Smooth muscle cell (in vitro differentiated cells): ENCODE data around the gene P2RX1. TPM values are rescaled to one million over a fixed set of nuclear protein-coding genes. Genes with fewer than 3 reads are reported as not detected.

Experiments
- DNase-seq: peaks from one replicate; lab custom pipeline; 2025; ENCODE audit not compliant: unreplicated experiment; lab: John Stamatoyannopoulos, UW
- H2AFZ ChIP-seq: fragments of 200-600 bp; sonication (generic); 2 replicates; pipeline ENCODE4 v1.6.0; 2016; ENCODE audit warnings: antibody characterized with exemption, low read depth, mild to moderate bottlenecking
- H3F3A ChIP-seq: fragments of 200-600 bp; sonication (generic); 2 replicates; pipeline ENCODE4 v1.6.0; 2017; ENCODE audit warnings: antibody characterized with exemption, low read depth
- H3K27ac ChIP-seq: fragments of 200-600 bp; sonication (generic); 2 replicates; pipeline ENCODE4 v1.5.1; 2016; ENCODE audit warnings: low read depth, mild to moderate bottlenecking
- H3K27me3 ChIP-seq: fragments of 200-600 bp; sonication (generic); 2 replicates; pipeline ENCODE4 v1.6.1; 2016; ENCODE audit warnings: low read depth, mild to moderate bottlenecking
- H3K36me3 ChIP-seq: fragments of 200-600 bp; sonication (generic); 2 replicates; pipeline ENCODE4 v1.5.1; 2016; ENCODE audit warnings: low read depth
- H3K4me1 ChIP-seq: fragments of 200-600 bp; sonication (generic); 2 replicates; pipeline ENCODE4 v1.5.1; 2016; ENCODE audit warnings: low read depth
- H3K4me2 ChIP-seq: fragments of 200-600 bp; sonication (generic); 2 replicates; pipeline ENCODE4 v1.6.0; 2016; ENCODE audit warnings: mild to moderate bottlenecking
- H3K4me3 ChIP-seq: fragments of 200-600 bp; sonication (generic); 2 replicates; pipeline ENCODE4 v1.5.1; 2016; ENCODE audit warnings: mild to moderate bottlenecking
- H3K79me2 ChIP-seq: fragments of 200-600 bp; sonication (generic); 2 replicates; pipeline ENCODE4 v1.6.0; 2016; ENCODE audit warnings: low read depth, mild to moderate bottlenecking
- H3K9ac ChIP-seq: fragments of 200-600 bp; sonication (generic); 2 replicates; pipeline ENCODE4 v1.6.0; 2016; ENCODE audit warnings: low read depth
- H3K9me3 ChIP-seq: fragments of 200-600 bp; sonication (generic); replicated peaks from 2 replicates; pipeline ENCODE4 v1.5.1; 2016; ENCODE audit warnings: low read depth
- H4K20me1 ChIP-seq: fragments of 200-600 bp; sonication (generic); 2 replicates; pipeline ENCODE4 v1.6.0; 2016; ENCODE audit warnings: low read depth
- WGBS: methylation state at CpG from one replicate; pipeline ENCODE4 v1.1.7; 2016; ENCODE audit warnings: low lambda C conversion rate; 5-methylcytosine and 5-hydroxymethylcytosine counted together
- polyA plus RNA-seq: library from polyadenylated mRNA; unstranded; fragments of >200 nt; fragmentation: Nextera tagmentation; extraction: Ambion mirVana; gene quantifications from 2 replicates; pipeline ENCODE4 v1.2.1, GENCODE V29; 2016
- total RNA-seq: library from RNA; depleted of rRNA; stranded (reverse); fragments of >200 nt; gene quantifications from 2 replicates; pipeline ENCODE4 v1.2.3, GENCODE V29; 2014
- TF ChIP-seq, protein P1 (sequence below): fragments of 200-600 bp; sonication (generic); IDR thresholded peaks from 2 replicates; pipeline ENCODE4 v1.5.1; 2017; ENCODE audit warnings: borderline replicate concordance, mild to moderate bottlenecking, antibody characterized with exemption; ENCODE audit not compliant: insufficient read depth, poor library complexity, severe bottlenecking

The P2RX1 gene
- total and polyA plus RNA-seq, 2 experiments from 2014 or later: 1.3 to 3.2 TPM

DNA sequence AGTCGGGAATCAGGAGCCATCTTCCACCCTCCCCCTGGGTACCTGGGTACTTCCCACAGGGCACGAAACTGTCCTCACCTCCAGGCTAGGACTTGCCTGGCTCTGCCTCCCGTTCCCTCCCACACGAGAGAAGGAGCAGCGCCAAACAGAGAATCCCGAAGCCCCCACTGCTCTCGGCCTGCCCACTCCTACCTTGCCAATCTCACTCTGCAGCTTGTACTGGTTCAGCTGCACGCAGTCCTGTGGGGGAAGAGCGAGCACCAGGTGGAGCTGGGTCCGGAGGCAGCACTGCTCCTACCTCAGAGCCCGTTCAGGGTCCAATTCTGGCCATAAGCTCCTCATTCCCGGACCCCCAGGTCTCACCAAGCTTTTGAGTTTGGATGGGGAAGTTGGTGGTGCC lies 32.1 kb downstream of the P2RX1 start:
- no peak overlapping the region for H2AFZ ChIP-seq

DNA sequence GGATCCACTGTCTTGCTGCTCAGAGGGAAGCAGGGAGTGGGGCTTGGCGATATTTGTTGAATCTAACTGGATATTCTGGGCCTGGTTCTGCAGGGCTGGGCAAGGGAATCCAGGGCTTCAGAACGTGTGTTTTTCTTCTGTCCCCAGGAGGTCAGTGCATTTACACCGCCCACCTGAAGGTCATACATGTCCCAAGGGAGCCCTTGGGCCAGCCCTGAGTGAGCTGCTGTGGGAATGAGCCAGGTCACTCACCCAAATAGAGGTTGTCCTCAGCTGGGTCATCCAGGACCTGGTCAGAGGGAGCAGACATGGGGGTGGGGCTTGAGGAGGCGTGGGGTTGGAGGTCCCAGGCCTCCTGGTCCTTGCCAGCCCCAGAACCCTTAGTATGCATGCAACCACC lies 34.0 kb downstream of the P2RX1 start:
- TF ChIP-seq, protein P1, sequence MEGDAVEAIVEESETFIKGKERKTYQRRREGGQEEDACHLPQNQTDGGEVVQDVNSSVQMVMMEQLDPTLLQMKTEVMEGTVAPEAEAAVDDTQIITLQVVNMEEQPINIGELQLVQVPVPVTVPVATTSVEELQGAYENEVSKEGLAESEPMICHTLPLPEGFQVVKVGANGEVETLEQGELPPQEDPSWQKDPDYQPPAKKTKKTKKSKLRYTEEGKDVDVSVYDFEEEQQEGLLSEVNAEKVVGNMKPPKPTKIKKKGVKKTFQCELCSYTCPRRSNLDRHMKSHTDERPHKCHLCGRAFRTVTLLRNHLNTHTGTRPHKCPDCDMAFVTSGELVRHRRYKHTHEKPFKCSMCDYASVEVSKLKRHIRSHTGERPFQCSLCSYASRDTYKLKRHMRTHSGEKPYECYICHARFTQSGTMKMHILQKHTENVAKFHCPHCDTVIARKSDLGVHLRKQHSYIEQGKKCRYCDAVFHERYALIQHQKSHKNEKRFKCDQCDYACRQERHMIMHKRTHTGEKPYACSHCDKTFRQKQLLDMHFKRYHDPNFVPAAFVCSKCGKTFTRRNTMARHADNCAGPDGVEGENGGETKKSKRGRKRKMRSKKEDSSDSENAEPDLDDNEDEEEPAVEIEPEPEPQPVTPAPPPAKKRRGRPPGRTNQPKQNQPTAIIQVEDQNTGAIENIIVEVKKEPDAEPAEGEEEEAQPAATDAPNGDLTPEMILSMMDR: no peak
- H3F3A ChIP-seq: peaks cover 18% of the 10 kb centered on the region
- H3K4me2 ChIP-seq: no peak overlapping the region
- DNase-seq: no peak
- H3K9ac ChIP-seq: no peak overlapping the region
- WGBS: 88% methylated on average over 3 of the region's 4 CpGs
- peaks cover 8% of the 10 kb centered on the region for H3K79me2 ChIP-seq
- H3K4me3 ChIP-seq: no peak overlapping the region
- no peaks in the 10 kb centered on the region for H3K9me3 ChIP-seq
- no peaks in the 10 kb centered on the region for H3K27me3 ChIP-seq
- H3K36me3 ChIP-seq: no peaks in the 10 kb centered on the region
- peaks cover 16% of the 10 kb centered on the region for H4K20me1 ChIP-seq
- peaks cover 14% of the 10 kb centered on the region for H3K4me1 ChIP-seq
- H2AFZ ChIP-seq: no peak overlapping the region
- no peak overlapping the region for H3K27ac ChIP-seq

More for the DNA sequence above, 32.1 kb downstream of the P2RX1 start:
- Histone ChIP-seq H3K4me1 (peaks cover 19% of the 10 kb centered on the region), H3K9ac (no peak overlapping the region), H3K27me3 (no peaks in the 10 kb centered on the region), H4K20me1 (no peaks in the 10 kb centered on the region), H3K4me2 (no peak overlapping the region), H3K4me3 (no peak overlapping the region), H3K27ac (no peak overlapping the region), H3K9me3 (no peaks in the 10 kb centered on the region), H3F3A (peaks cover 26% of the 10 kb centered on the region), H3K36me3 (no peaks in the 10 kb centered on the region), H3K79me2 (peaks cover 8% of the 10 kb centered on the region)
- WGBS: 94% methylated on average over 12 of the region's 12 CpGs
- DNase-seq: no peak
- TF ChIP-seq, protein P1: no peak

DNA sequence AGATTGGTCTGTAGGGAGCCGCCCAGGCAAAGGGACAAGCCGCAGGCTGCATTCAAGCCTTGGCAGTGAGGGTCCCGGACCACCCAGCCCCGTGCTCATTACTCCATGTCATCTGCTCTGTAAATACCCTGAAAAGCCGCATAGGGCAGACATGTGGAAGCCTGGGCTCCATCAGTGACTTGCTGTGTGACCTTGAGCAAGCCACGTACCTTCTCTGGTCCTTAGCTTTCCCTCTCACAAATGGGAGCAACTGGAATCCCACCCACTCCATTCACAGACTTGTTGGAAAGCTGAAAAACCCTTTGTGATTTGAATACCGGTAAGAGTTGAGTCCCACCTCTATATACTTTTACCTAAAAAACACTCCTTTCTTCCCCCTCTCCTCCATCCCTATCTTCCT lies 35.3 kb downstream of the P2RX1 start:
- Histone ChIP-seq H3K4me3 (no peak overlapping the region), H3K4me1 (peaks cover 14% of the 10 kb centered on the region), H3K27me3 (no peaks in the 10 kb centered on the region), H4K20me1 (peaks cover 22% of the 10 kb centered on the region), H3K27ac (no peak overlapping the region), H3F3A (peaks cover 18% of the 10 kb centered on the region), H3K79me2 (no peaks in the 10 kb centered on the region), H3K36me3 (no peaks in the 10 kb centered on the region), H3K4me2 (no peak overlapping the region), H3K9ac (no peak overlapping the region), H3K9me3 (no peaks in the 10 kb centered on the region), H2AFZ (no peak overlapping the region)
- WGBS: 97% methylated on average over 7 of the region's 7 CpGs
- DNase-seq: no peak
- TF ChIP-seq, protein P1: no peak
